Inferior parietal cortex (tissue), 1 donor: ENCODE data around the gene ZNF598.
"Not testable (repeated sequence)": the region's sequence is repeated elsewhere in the genome, so short reads cannot be mapped to it uniquely, and the experiment has no call there.

ENCODE experiments used
- DNase-seq: peaks from one replicate; pipeline ENCODE4 v3.0.0-alpha.2; 2016; ENCODE audit errors: extremely low spot score

Gene ZNF598

DNA sequence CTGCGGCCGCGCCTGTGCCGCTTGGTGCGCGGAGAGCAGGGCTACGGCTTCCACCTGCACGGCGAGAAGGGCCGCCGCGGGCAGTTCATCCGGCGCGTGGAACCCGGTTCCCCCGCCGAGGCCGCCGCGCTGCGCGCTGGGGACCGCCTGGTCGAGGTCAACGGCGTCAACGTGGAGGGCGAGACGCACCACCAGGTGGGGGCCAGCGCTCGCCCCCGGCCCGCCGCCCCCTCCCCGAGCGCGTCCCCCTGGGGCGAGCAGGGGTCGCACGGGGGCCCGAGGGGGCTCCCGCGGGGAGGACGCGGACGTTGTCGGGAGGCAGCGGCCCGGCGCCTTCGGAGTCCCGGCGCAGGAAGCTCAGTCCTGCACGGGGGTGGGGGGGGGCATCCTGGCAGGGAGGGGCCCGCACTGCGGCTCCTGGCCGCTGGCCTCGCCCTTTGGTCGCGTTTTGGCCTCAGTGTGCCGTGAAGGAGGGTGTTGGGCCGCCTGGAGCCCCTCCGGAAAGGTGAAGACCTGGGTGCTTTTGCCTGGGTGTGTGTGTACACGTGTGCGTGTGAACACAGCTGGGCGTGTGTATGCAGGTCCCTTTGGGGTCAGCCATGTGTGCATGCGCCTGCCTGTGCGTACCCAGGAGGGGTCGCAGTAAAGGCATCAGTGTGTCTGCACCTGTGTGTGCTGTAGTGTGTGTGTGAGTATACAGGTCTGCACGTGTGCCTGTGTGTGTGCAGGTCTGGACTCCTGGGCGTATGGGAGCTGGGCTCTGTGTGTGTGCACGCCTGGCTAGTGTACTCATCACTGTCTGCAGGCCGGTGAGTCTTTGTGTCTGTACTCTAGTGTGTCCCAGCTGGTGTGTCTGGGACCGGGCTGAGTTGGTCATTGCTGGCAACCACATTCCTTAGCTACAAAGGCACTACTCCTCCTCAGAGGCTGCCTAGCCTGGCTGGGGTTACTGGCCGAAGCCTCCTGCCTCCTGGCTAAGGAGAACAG is 17.7 kb upstream of the ZNF598 start:
- DNase-seq, result no peak

DNA sequence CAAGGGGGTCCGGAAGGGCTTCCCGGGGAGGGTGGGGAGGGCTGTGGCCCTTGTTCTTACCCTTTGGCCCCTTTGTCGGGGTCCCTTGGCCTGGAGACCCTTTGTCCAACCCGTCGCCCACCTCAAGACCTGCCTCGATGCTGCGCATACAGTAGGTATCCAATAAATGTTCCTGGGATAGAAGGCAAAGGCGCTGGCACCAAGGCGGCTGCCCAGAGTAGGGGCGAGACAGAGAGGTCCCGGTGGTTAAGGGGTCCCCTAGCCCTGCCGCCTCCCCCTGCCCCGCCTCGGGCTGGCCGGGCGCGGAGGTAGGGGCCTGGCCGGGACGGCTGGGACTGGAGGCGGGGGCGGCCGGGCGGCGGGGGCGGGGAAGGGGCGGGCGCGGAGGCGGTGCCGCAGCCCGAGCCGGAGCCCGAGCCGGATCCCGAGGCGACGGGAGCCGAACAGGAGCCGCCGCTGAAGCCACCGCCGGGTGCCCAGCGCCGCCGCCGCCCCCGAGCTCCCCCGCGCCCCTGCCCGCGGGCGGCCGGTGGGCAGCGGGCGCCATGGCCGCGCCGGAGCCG is 16.9 kb upstream of the ZNF598 start, which contains the start of gene NHERF2:
NHERF2 (plus strand) TSS at position 442 of the 563 bp plus-strand sequence; CDS start at position 546, 104 bp downstream.
- no peak for DNase-seq

DNA sequence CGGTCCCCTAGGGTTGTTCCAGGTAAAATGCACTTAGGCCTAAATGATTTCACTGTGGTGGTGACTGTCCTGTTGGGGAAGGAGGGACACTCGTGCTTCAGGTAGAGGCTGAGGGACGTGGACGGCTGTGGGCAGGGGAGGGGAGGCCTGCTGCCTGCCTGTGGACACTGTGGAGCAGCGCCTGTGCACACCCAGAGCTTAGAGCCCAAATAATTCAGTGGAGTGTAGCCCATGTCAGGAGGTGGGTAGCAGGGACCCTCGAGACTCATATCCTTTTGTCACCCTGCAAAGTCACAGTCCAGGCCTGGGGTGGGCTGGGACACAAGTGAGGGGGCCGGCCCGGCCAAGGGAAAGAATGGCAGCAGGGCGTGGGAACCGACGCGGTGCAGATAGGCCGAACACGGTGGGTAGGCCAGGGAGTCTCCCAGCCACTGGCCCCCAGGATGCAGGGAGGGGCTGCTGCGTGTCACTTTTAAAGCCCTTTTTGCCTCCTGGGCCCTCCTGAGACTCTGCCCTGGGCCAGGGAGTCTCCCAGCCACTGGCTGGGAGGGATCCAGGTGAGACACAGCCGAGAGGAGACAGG is 16.3 kb upstream of the ZNF598 start:
- no peak for DNase-seq

GRCh38 chr16:2025251-2025650 is 15.6 kb upstream of the ZNF598 start:
- no peak for DNase-seq

GRCh38 chr16:2024032-2024420 is 14.4 kb upstream of the ZNF598 start:
- no peak for DNase-seq

DNA sequence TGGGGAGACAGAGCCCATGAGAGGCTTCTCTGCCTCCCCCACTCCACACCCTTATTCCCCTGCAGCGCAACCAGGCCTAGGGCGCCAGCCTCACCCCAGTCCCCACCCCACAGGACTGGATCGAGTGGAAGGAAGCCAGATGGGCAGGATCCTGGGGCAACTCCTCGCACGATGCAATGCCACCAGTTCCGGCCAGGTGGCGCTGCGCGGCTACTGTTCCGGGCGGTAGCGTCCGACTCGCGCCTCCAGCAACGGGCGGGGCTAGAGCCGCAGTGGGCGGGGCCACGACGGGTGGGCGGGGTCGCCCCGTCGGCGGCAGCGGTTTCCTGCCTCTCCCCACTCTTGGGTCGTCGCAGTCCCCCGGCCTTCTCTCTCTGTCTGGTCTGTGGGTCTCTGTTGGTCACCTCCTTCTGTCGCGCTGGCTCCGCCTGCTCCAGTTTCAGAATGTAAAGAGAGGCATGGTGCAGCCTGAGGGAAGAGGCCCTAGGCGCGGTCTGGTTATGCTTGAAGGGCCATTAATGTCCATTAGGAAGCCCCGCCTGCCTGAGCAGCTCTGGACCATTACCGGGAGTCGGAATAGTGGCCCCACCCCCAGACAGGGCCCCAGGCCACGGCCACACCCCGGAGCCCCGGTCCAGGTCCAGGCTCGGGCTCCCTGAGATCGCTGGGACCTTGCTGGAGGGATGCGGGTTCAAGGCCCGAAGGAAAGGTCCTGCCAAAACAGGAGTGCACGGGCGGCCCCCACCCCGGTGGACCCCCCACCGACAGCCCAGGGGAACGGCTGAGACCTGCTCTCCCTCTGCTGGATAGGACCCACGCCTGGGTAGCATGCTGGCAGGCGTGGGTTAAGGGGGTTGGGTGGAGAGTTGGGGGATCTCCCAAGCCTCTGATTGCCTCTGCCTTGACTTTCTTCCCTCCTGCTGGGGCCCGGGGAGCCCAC is 13.7 kb upstream of the ZNF598 start:
- DNase-seq, result peak; percentile 92

GRCh38 chr16:2022723-2023091 is 13.1 kb upstream of the ZNF598 start:
- DNase-seq, result no peak

DNA sequence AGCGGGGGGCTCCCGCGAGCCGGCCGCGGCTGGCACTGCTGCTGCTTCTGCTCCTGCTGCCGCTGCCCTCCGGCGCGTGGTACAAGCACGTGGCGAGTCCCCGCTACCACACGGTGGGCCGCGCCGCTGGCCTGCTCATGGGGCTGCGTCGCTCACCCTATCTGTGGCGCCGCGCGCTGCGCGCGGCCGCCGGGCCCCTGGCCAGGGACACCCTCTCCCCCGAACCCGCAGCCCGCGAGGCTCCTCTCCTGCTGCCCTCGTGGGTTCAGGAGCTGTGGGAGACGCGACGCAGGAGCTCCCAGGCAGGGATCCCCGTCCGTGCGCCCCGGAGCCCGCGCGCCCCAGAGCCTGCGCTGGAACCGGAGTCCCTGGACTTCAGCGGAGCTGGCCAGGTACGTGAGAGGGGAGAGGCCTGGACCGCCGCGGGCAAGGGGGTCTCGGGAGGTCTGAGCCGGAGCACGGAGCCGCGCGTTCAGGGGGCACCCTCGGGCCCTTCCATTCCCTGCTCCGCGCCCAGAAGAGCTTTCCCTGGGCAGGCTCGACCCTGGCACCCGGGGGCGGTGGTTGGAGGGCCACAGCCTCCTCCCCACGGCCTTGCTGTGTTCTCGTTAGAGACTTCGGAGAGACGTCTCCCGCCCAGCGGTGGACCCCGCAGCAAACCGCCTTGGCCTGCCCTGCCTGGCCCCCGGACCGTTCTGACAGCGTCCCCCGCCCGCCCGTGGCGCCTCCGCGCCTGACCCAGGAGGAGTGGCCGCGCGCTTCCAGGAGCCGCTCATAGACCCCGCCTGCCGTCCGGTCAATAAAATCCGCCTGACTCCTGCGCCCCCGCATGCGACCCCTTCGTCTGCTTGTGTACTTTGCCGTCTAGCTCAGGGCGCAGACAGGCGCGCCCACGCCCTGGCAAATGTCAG is 10.6 kb upstream of the ZNF598 start:
- DNase-seq, result no peak

DNA sequence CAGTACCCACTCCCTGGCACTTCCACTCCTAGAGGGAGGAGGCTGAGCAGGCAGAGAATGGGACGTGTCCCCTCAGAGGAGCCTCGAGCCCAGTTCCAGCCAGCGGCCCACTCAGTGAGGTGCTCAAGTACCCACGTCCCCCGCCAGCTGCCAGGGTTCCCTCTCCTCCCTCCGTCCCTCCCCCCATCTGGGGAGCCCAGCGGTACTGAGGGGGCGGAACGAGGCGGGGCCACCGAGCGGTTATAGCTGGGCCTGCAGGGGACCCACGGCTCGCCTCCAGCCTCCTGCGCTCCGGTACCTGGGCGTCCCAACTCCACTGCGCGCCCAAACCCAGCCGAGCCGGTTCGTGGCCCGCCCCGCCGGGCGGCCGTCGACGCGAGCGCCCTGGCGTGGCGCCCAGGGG is 9.9 kb upstream of the ZNF598 start, which contains the start of gene NPW:
NPW (plus strand) TSS at position 268 of the 403 bp plus-strand sequence.
- no peak for DNase-seq

DNA sequence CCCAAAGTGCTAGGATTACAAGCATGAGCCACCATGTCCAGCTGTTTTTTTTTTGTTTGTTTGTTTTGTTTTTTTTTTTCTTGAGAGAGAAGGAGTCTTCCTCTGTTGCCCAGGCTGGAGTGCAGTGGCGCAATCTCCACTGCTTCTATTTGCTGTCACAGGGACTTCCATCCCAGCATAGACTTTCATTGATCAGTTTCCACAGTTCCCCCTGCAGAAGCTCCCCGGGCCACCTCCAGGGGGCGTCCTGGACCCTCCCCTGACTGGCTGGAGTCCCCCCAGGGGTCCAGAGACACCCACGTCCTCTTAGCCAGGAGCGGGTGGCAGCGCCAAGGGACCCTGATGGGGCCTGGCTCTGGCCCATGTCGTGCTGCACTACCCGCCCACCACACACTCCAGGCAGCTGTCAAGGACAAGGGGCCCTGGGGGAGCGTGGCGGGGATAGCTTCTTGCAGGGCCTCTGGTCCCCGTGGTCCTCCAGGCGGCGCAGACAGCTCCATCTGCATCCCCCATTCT is 6.8 kb upstream of the ZNF598 start:
- DNase-seq, result no peak

DNA sequence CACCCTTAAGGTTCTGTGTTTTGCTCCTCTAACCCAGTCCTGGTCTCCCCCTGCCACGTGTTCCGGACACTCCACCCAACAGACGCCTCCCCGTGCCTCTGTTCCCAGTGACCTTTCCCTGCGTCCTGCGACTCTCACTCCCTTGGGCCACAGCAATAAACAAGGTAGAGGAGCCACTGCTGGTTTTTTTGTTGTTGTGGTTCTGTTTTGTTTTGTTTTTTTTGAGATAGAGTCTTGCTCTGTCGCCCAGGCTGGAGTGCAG is 6.3 kb upstream of the ZNF598 start:
- DNase-seq, result no peak

DNA sequence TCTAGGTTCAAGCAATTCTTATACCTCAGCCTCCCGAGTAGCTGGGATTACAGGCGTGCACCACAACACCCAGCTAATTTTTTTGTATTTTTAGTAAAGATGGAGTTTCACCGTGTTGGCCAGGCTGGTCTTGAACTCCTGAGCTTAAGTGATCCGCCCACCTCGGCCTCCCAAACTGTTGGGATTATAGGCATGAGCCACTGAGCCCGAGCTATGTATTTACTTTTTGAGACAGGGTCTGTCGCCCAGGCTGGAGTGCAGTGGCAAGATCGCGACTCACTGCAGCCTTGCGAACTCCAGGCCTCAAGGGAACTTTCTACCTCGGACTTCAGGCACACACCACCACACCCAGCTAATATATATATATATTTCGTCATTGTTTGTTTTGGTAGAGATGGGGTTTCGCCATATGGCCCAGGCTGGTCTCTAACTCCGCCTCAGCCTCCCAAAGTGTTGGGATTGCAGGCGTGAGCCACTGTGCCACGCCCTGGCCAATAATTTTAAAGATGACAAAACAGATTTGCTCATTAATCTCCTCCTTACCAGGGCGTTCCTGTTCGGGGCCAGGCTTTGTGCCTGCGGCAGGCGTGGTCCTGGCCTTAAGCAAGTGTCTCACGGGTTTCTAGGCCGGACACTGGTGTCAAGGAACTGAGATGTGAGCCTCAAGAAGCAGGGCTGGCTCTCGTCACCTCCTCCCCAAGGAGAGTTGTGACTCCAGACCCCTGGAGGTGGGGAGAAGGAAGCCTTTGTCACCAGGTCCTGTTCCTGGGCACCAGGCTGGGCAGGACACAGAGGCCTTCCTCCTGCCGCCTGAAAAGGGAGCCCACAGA is 5.7 kb upstream of the ZNF598 start:
- DNase-seq, result no peak

DNA sequence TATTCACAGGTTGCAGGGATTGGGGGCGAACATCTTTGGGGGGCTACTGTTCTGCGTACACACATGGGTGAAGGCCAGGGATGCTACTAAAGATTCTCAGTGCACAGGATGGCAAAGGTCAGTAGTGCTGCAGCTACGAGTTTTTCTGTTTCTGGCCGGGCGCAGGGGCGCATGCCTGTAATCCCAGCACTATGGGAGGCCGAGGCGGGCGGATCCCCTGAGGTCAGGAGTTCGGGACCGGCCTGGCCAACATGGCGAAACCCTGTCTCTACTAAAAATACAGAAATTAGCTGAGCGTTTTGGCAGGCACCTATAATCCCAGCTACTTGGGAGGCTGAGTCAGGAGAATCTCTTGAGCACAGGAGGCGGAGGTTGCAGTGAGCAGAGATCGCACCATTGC is 3.9 kb upstream of the ZNF598 start:
- DNase-seq, result no peak

- not testable (repeated sequence) for DNase-seq
Observed at GRCh38 chr16:2011726-2012125, 2.1 kb upstream of the ZNF598 start.

DNA sequence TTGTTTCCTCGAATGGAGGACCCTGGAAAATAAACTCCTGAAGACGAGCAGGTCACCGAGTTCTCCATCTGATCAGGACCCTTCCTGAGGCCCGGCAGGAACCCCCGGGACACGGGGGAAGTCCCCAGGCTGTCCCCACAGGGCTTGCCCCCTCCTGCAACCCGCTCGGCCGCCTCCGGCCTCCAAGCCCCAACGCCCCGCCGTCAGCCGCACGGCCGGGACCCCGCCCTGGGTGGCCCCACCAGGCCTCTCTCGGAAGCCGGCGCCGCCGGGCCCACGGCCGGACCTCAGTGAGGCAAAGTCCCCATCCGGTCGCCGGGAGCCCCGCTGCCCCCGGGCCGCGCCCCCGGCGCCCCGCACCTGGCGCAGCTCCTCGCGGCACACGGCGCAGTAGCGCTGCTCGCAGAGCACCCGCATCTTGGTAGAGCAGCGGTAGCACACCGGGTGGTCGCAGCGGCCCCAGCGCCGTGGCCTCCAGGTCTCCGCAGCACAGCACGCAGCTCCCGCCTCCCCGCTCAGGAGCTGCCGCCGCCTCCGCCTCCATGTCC is 383 bp downstream of the ZNF598 start:
- no peak for DNase-seq

- no peak for DNase-seq
Observed at GRCh38 chr16:2008631-2009163, 924 bp downstream of the ZNF598 start.

DNA sequence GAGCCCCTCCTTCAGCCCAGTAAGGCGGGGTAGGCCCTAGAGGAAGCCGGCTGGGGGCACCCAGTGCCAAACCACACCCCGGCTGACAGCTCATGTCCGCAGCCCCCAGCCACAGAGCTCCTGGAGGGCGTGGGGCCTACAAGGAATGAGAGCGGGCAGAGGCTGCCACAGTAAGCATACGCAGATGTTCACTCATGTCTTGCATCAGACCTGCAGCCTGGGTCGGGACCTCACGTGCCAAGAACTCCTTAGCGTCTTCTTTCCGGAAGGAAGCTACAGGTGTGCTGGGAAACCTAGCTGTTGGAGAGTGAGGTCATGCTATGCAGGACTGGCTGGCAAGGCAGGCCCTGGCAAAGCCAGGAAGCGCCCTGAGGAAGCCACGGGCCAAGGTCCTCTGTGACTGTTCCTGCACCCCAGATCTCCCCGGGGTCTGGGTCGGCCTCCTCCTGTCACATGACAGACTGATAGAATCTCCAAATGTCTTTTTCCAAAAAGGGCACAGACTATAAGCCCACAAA is 1.6 kb downstream of the ZNF598 start:
- no peak for DNase-seq

- DNase-seq, result no peak
Observed at GRCh38 chr16:2007081-2007836, 2.4 kb downstream of the ZNF598 start.
